Keratinocyte (primary cell): ENCODE measurements around the gene MEIG1. TPM values are rescaled to one million over a fixed set of nuclear protein-coding genes. Genes with fewer than 3 reads are reported as not detected.
A peak's percentile ranks its signal among the peaks of the same experiment; 100 is the strongest.
"Not testable (repeated sequence)": the region's sequence is repeated elsewhere in the genome, so short reads cannot be mapped to it uniquely, and the experiment has no call there.

ENCODE experiments used
- DNase-seq: peaks from one replicate; pipeline ENCODE4 v3.0.0-alpha.2; 2011; ENCODE audit warnings: low read depth, missing footprints, low spot score
- FAIRE-seq: peaks from 2 replicates; lab custom pipeline; 2011; peaks lifted over from hg19 to GRCh38; lab: Jason Lieb, UNC
- H2AFZ ChIP-seq: 2 replicates; pipeline ENCODE4 v1.6.0; 2012; ENCODE audit warnings: low read length, control low read depth, inconsistent platforms; ENCODE audit not compliant: control insufficient read depth
- H3K27ac ChIP-seq: 2 replicates; pipeline ENCODE4 v1.5.1; 2011; ENCODE audit warnings: low read length; ENCODE audit not compliant: control insufficient read depth, insufficient read depth
- H3K27me3 ChIP-seq: 3 replicates; pipeline ENCODE4 v1.6.0; 2011; ENCODE audit warnings: low read length; ENCODE audit not compliant: control insufficient read depth, insufficient read depth; ENCODE audit errors: extremely low read depth
- H3K36me3 ChIP-seq, 2 experiments: 2 replicates in 1 of 2; 3 replicates in 1 of 2; pipeline ENCODE4 v1.5.1; 2011; ENCODE audit warnings: low read length in 2 of 2, mild to moderate bottlenecking in 1 of 2; ENCODE audit not compliant: control insufficient read depth in 2 of 2, insufficient read depth in 2 of 2; ENCODE audit errors: extremely low read depth in 1 of 2
- H3K4me1 ChIP-seq: 3 replicates; pipeline ENCODE4 v1.5.1; 2011; ENCODE audit warnings: low read length; ENCODE audit not compliant: control insufficient read depth, insufficient read depth; ENCODE audit errors: extremely low read depth
- H3K4me2 ChIP-seq: 3 replicates; pipeline ENCODE4 v1.6.0; 2011; ENCODE audit warnings: low read depth, low read length; ENCODE audit not compliant: control insufficient read depth, insufficient read depth; ENCODE audit errors: extremely low read depth
- H3K4me3 ChIP-seq, 3 experiments: fragments of 200-600 bp in 1 of 3; sonication (generic) in 1 of 3; 2 replicates in 2 of 3; 3 replicates in 1 of 3; pipeline ENCODE4 v1.5.1; 2011 to 2016; ENCODE audit warnings: low read length in 3 of 3, mild to moderate bottlenecking in 3 of 3, control low read depth in 2 of 3, inconsistent platforms in 1 of 3, low read depth in 1 of 3, mixed read lengths in 1 of 3, mixed run types in 1 of 3, moderate library complexity in 1 of 3; ENCODE audit not compliant: control insufficient read depth in 2 of 3, insufficient read depth in 2 of 3; ENCODE audit errors: extremely low read depth in 1 of 3
- H3K79me2 ChIP-seq: 2 replicates; pipeline ENCODE4 v1.6.0; 2012; ENCODE audit warnings: low read length; ENCODE audit not compliant: control insufficient read depth, insufficient read depth
- H3K9ac ChIP-seq: 3 replicates; pipeline ENCODE4 v1.6.0; 2011; ENCODE audit warnings: low read length; ENCODE audit not compliant: control insufficient read depth, insufficient read depth; ENCODE audit errors: extremely low read depth
- H3K9me1 ChIP-seq: 3 replicates; pipeline ENCODE4 v1.6.0; 2011; ENCODE audit warnings: low read length; ENCODE audit not compliant: control insufficient read depth, insufficient read depth; ENCODE audit errors: extremely low read depth
- H3K9me3 ChIP-seq: 2 replicates; pipeline ENCODE4 v1.5.1; 2012; ENCODE audit warnings: low read depth, low read length; ENCODE audit not compliant: control insufficient read depth
- H4K20me1 ChIP-seq: 3 replicates; pipeline ENCODE4 v1.6.0; 2011; ENCODE audit warnings: low read length; ENCODE audit not compliant: control insufficient read depth, insufficient read depth; ENCODE audit errors: extremely low read depth
- CTCF ChIP-seq, 3 experiments: IDR thresholded peaks in 1 of 3; conservative IDR thresholded peaks in 1 of 3; optimal IDR thresholded peaks in 1 of 3; 2 replicates in 2 of 3; 3 replicates in 1 of 3; pipeline versions ENCODE3 to v1.5.1; 2011; ENCODE audit warnings: low read length in 3 of 3, mild to moderate bottlenecking in 3 of 3, moderate library complexity in 2 of 3, control low read depth in 1 of 3, inconsistent platforms in 1 of 3; ENCODE audit not compliant: insufficient read depth in 2 of 3; ENCODE audit errors: extremely low read depth in 1 of 3
- dilution Hi-C: fragments of 300-500 bp; cut with MboI; formaldehyde crosslinking; loops from one replicate; pipeline ENCODE4 v1.7.0; 2020; ENCODE audit warnings: low sequenced_read_pairs; ENCODE audit not compliant: extremely low pct_ligation_motif_present
- polyA plus RNA-seq, 5 experiments: library from polyadenylated mRNA; depleted of rRNA in 3 of 5; stranded (reverse) in 3 of 5; stranded (forward) in 1 of 5; unstranded in 1 of 5; fragments of >200 nt; gene quantifications; 1 replicate in 1 of 5; 2 replicates in 3 of 5; 3 replicates in 1 of 5; pipeline versions ENCODE4 v1.2.1 to v1.2.3, GENCODE V29; 2011 to 2012; ENCODE audit warnings: missing spikeins in 2 of 5, low read depth in 1 of 5, low replicate concordance in 1 of 5

Gene MEIG1
- polyA plus RNA-seq, 1 donor (not counting 4 experiments of a cell fraction or from before 2014, with no cell fraction given) = 0.33 TPM

DNA sequence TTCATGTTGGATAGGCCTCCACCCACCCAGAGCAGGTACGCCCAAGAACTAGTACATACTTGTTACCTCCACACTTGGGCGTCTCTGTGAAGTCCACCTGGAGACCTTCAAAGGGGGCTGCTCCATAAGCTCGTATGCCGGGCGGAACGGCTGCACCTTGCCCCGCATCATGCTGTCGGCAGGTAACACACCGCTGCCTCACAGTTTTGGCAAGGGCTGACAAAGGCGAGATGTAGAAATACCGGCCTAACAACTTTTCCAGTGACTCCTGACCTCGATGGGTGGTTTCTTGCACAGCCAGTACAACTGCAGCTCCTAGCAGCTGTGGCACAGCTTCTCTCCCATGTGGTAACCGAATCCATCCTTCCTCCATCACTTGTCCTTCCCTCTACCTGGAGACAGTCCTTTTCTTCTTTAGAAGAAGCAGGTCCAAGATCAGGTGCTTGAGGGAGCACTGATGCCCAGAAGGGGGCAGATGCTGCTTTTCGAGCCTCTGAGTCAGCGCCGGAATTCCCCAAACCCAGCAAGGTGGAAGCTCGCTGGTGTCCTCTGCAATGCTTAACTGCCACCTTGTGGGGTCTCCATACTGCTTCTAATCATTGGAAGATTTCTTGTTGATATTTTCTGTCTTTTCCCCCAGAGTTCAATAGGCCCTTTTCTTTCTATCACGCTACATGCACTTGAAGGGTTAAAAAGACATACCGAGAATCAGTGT is 32.0 kb downstream of the MEIG1 start:
- DNase-seq = peak; percentile 4
- not testable (repeated sequence) for H4K20me1 ChIP-seq
- peak in 2 of 3 experiments; percentile 29 to 31 for TF ChIP-seq CTCF (optimal IDR thresholded peaks at IDR 0.05 in 1 of 3, IDR thresholded peaks at IDR 0.05 in 1 of 3, conservative IDR thresholded peaks at IDR 0.05 in 1 of 3; ENCODE audit: extremely low read depth in 1 of 3, insufficient read depth in 2 of 3, low read length in 3 of 3)

DNA sequence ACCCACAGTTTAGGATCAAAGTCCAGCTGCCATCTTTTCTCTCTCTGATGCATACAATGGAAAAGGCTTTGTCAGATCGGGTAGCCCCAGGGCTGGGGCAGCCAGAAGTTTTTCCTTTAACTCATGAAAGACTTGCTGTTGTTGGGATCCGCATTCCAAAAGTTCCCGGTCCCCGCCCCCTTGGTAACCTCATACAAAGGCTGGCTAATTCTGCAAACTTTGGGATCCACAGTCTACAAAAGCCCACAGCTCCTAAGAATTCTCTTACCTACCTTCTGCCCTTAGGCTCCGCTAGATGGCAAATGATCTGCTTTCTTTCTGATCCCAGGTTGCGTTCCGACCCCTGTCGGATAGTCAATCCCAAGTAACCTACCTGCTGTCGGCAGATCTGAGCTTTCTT is 33.1 kb downstream of the MEIG1 start:
- H3K4me2 ChIP-seq, H3K9ac ChIP-seq, DNase-seq, dilution Hi-C loops, H3K36me3 ChIP-seq, H3K27ac ChIP-seq, FAIRE-seq, H3K4me1 ChIP-seq, H3K4me3 ChIP-seq, H4K20me1 ChIP-seq, H3K9me1 ChIP-seq, H3K27me3 ChIP-seq, H3K9me3 ChIP-seq, H3K79me2 ChIP-seq, H2AFZ ChIP-seq: not testable (repeated sequence)

More for the DNA sequence above, 32.0 kb downstream of the MEIG1 start:
- FAIRE-seq, H3K4me3 ChIP-seq, H3K79me2 ChIP-seq, H2AFZ ChIP-seq, H3K9me1 ChIP-seq, H3K4me1 ChIP-seq, H3K36me3 ChIP-seq, dilution Hi-C loops, H3K9me3 ChIP-seq, H3K9ac ChIP-seq, H3K27me3 ChIP-seq, H3K27ac ChIP-seq: not testable (repeated sequence)
- peak overlapping the region; percentile 22 for H3K4me2 ChIP-seq

DNA sequence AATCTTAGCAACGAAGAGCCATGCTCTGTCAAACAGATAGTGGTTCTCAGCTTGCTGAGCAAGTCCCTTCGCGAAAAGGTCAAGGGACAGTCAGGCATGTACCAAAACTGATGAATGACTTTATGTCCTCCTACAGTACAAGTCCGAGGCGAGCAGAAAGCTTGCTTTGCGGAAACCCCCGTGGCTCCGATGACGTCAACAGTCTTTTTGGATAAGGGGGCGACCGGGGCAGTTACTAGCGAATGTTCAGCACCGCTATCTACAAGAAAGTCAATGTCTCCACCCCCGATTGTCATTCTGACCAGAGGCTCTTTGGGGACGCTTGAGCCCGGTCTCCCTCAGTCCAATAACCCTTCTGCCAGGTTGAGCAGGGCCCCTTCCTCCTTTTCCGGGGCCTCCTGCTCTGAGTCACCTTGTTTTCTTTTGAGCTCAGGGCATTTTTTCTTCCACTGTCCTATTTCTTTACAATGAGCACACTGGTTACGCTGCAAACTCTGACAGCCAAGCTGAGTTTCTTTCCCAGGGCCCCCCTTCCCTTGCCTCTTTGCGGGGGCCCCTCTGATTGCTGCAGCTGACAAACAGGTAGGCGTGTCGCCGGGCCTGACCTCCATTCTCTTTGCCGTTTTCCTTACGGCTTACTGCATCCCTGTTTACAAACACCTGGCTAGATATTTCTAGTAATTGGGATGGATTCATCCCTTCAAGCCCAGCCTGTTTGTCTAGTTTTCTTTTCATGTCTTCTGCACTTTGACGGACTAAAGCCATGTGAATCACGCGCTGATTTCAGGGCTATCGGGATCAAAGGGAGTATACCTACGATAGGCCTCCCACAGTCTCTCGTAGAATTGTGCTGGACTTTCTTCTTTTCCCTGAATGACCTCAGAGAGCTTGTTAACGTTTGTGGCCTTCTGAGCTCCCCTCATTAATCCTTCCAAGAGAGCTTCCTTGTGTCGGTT is 34.6 kb downstream of the MEIG1 start:
- H3K4me2 ChIP-seq, H3K27me3 ChIP-seq, H3K36me3 ChIP-seq, DNase-seq, H3K27ac ChIP-seq, H3K9ac ChIP-seq, FAIRE-seq, H3K4me3 ChIP-seq, dilution Hi-C loops, H3K9me3 ChIP-seq, H2AFZ ChIP-seq, H3K4me1 ChIP-seq, H3K79me2 ChIP-seq, H3K9me1 ChIP-seq, H4K20me1 ChIP-seq: not testable (repeated sequence)
